ENCODE data around the gene GMEB2.
"Not testable (repeated sequence)": the region's sequence is repeated elsewhere in the genome, so short reads cannot be mapped to it uniquely, and the experiment has no call there.

Gene GMEB2

GRCh38 chr20:63586797-63587196 is 40.1 kb downstream of the GMEB2 start:
- DNase-seq: no peak

- no peak for DNase-seq
Observed at GRCh38 chr20:63585616-63586565, 41.0 kb downstream of the GMEB2 start.

DNA sequence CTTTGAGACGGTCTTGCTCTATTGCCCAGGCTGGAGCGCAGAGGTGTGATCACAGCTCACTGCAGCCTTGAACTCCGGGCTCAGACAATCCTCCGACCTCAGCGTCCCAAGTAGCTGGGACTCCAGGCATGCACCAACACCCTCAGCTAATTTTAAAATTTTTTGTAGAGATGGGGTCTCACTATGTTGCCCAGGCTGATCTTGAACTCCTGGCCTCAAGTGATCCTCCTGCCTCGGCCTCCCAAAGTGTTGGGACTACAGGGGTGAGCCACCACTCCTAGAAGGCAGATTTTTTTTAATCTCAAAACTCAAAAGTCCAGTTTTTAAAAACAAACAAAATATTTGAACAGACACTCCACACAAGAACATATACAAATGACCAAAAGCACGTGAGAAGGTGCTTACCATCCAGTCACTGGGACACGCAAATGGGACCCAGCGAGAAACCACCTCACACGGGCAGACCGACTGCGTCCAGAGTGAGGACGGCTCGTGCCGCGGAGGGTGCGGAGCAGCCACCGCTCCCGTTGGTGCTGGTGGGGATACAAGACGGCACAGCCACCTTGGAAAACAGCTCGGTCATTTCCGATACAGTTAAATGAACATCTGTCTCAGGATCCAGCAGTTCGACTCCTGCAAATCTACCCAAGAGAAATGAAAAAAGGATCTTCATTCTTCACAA is 44.4 kb downstream of the GMEB2 start:
- DNase-seq: no peak

DNA sequence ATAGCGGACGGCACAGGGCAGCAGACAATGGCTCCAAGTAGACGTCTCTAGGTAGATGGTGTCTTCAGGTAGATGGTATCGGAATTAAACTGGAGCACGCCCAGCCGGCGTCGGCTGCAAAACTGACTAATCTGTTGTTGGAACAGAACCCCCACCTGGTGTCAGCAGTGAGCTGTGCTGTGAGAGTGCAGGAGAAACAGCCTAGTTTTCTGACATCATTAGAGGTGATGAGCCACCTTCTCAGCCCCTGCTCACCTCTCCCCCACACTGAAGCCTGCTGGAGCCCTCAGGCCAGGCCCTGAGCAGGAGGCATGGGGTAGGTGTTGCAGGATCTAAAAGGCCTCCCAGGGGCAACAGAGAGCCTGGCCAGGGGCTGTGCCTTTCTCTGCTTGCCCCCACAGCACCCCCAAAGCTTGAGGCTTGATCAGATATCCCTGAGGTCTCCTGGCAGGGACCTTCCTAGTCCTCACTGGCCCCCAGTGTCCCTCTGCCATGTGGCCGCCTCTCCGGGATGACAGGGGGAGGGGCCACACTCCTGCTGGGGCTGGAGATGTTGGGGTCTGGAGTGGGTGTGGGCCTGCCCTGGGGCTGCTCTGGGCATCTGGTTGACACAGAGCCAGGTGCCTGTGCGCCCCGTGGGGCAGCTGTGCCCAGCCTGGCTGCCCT is 46.0 kb downstream of the GMEB2 start:
- peak; percentile 75 for DNase-seq

- no peak for DNase-seq
Observed at GRCh38 chr20:63579017-63579694, 47.7 kb downstream of the GMEB2 start.

DNA sequence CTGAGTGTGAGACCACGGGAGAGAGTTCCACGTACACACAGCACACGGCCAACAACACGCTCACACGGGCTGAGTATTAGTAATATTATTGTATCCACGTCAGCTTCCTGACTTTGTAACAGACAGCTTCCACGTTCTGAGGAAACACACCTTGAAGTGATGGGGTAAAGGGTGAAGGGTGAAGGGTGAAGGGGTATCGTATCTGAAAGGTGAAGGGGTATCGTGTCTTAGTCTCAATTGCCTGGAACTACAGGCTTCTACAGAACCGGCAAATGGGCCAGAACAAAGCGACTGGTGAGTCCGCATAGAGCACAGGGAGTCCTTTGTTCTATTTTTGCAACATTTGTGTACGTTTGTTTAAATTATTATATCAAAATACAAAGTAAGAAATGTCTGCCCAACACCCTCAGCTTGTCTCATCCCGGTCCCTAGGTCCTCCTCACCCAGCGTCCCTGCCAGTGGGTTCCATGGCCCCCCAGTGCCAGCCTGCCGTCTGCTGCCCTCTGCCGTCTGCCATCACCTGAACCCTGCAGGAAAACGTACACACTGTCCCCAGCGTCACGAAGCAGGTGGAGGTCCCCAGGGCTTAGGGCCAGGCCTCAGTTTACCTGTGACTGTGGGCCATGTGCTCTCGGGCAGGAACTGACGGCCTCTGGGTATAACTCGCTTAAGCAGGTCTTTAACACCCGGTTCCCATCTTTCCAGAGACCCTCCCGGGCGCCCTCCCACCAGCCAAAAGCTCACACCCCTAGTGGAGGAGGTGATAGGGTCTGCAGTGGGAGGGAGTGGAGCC is 48.5 kb downstream of the GMEB2 start:
- DNase-seq: no peak

GRCh38 chr20:63577317-63577894 is 49.5 kb downstream of the GMEB2 start:
- DNase-seq: no peak

GRCh38 chr20:63576311-63576710 is 50.6 kb downstream of the GMEB2 start:
- DNase-seq: no peak

DNA sequence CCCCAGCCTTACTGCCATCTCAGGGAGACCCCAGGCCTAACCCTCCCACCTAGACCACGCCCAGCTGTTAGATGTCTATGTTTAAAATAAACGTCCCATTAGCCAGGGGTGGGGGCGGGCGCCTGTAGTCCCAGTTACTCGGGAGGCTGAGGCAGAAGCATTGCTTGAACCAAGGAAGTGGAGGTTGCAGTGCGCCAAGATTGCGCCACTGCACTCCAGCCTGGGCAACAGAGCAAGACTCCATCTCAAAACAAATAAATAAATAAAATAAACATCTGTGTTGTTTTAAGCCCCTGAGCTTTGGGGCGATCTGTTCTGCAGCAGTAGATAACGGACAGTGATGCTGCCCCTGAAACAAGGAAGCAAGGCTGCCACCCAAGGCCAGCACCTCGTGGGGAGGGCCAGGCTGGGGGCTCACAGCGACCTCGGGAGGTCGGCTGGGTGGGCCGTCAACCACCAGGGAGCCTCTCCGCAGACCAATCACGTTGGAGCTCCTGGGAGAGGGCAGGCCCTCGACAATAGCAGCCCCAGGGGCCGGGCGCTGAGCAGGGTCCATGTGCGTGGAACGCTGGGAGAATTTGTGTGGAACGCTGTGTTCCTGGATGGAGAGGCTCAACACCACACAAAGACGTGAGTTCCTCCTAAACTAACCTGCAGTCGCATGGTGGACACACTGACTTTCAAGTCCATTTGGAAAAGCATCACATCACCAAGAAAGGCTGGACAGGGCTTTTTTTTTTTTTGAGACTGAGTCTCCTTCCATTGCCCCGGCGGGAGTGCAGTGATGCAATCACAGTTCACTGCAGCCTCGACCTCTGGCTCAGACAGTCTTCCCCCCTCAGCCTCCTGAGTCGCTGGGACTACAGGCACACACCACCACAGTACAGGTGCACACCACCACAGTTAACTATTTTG is 51.8 kb downstream of the GMEB2 start:
- no peak for DNase-seq

GRCh38 chr20:63574156-63574828 is 52.6 kb downstream of the GMEB2 start, which contains the start of gene HELZ2:
Gene HELZ2, minus strand, starts transcription at chr20:63574239. Its CDS starts 1,854 bp downstream, at chr20:63572385.
- peak; percentile 64 for DNase-seq

DNA sequence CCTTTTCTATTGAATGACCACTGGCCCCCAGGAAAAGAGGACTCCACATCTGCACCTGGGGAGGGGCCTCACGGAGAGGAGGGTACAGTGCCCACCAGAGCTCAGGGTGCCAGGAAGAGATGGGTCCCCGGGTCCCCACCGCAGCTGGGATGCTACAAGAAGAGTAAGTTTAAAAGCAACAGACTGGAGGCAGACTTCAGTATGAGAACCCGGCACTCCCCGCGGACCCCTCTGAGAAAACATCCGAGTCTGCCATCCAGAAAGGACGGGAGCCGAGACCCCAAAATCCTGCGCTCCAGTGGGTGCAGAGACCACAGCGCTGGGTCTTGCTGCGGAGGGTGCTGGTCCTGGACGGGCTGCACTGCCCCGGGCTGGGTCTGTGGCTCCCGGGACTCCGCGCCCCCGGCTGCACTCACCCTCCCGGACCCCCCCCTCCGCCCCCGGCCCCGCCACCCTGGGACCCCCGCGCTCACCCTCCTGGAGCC is 53.2 kb downstream of the GMEB2 start:
- no peak for DNase-seq

DNA sequence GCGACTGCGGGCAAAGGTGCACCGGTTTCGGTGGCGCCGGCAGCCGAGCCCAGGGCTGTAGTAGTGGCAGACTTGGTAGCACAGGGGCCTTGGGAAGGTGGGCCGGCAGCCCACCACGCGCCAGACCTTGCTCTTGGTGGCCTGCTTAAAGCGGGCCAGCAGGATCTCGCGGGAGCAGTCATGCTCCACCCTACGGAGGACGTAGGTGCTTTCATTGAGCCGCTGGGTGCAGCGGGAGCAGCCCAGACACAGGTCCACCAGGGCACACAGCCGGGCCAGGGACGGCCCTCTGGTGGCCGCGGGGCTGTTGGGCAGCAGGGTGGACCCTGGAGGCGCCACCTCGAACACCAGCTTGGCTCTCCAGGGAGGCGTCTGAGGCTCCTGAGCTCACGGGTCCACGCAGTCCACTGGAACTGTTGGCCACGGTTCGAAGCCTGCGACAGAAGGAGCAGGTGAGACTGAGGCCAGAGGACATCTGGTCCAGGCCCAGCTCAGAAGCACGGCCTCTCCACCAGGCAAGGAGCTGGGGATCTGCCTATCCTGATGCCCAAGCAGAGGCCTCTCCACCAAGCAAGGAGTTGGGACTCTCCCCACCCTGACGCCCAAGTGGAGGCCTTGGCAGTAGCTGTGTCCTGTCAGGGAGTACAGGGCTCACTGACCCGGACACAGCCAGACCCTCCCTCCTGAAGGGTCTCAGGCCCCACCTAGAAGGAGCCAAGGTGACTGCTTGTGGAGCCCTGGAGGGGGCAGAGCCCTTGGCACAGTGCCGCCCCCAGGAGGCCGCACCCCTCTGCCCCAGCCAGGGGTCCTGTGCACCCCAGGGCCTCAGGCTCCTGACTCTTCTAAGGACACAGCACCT is 53.9 kb downstream of the GMEB2 start:
- no peak for DNase-seq

- DNase-seq: no peak
Observed at GRCh38 chr20:63572071-63572787, 54.7 kb downstream of the GMEB2 start.

GRCh38 chr20:63571087-63571478 is 55.8 kb downstream of the GMEB2 start:
- not testable (repeated sequence) for DNase-seq

DNA sequence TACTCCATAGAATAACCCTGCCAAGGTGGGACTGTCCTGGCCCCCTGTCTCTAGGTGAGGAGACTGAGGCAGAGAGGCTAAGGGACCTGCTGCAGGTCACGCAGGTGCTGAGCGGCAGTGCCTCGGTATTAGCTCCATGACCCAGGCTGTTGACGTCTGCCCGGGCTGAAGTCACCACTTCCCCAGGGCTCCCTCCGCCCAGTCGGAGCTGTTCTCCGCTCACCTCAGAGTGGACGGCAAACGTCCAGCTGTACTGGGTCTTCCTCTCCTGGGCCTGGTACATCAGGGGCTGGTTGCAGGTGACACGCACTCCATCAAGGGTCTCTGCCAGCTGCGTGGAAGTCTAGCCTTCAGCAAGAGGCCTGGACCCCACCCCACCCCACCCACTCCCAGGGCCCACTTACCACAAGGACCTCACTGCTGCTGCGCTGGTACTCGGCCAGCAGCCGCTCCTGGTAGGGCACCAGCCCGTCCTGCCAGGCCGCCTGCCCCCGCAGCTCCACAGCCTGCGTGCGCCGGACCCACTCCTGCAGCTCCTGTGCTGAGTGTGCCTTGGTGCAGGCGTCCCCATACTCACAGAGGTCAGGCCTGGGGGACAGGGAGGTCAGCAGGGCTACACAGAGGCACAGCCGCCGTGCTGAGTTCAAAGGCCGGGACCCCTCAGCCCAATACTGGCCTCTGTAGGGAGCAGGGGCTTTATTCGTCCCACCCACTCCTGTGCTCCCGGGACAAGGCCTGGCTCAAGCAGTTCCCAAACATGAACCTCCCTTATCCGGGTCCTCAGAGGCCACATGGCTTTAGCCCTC is 56.4 kb downstream of the GMEB2 start:
- DNase-seq: no peak

DNA sequence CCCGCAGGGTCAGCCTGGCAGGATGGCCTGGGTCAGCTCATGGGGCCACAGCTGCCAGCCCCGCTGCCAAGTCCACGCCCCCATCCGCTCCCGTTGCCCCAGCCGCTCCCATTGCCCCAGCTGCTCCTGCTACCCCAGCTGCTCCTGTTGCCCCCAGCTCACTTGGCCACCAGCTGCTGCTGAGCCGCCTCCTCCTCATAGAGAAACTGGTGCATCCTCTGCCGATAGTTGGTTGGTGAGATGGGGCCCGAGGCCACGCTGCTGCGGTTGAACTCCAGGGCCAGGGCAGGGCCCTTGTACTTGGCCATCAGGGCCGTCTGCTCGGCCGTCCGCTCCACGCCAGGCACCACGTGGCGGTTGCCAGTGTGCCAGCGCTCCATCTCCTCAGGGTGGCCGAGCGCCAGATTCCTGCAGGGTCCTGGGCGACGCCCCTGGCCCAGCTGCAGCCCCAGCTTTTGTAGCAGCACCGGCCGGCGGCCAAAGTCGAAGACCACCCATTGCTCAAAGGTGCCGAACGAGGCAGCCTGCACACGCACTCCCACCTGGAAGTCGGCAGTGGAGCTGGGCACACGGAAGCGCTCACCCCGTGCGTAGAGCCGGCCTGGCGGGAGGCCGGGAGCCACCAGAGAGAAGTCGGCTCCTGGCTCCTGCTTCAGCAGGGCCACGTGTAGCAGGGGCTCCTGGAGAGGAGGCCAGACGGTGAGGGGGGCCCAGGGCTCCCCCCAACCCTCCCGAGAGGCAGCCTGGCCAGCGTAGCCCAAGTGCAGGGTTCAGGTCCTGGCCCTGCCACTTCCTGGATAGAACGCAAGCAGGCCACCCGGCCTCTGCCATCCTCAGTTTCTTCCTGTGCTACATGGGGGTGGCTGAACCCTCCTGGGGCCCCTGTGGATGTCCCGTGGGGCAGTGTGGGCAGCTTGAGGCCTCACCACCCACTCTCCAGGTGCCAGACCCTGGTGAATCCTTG is 57.6 kb downstream of the GMEB2 start:
- no peak for DNase-seq

All from stimulated activated CD4-positive, alpha-beta T cell treated with anti-CD3 and anti-CD28 coated beads, Interleukin-15, amount 100 ng/mL, for 24 hours (primary cell).